ENCODE results near the gene VNN1.
"Not testable (repeated sequence)": the region's sequence is repeated elsewhere in the genome, so short reads cannot be mapped to it uniquely, and the experiment has no call there.

The VNN1 gene

DNA sequence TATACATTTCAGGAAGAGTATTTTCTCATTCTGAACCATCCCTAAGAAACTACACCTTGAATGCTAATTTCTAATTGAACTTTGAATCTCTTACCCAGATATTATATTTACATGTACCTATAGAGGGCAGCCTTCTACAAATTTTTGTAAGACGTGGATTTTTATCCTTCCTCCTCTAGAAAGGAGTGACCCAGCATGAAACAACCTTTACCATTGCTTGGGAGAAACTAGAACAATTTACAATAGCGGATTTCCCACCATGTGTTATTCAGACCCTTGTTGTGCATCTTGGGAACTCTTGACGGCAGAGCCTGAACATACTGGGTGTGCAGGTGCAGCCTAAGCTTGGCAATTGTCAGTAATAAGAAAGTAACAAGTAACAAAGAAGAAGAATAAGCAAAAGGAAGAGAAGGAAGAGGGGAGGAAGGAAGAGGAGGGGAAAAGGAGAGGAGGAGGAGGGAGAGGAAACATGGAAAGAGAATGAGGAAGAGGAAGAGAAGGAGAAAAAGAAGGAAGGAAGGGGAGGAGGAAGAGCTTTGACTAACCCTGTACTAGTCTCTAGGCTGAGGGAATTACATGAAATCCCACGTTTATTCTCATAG, 44.1 kb downstream of the VNN1 start:
- DNase-seq = peak; percentile 10

DNA sequence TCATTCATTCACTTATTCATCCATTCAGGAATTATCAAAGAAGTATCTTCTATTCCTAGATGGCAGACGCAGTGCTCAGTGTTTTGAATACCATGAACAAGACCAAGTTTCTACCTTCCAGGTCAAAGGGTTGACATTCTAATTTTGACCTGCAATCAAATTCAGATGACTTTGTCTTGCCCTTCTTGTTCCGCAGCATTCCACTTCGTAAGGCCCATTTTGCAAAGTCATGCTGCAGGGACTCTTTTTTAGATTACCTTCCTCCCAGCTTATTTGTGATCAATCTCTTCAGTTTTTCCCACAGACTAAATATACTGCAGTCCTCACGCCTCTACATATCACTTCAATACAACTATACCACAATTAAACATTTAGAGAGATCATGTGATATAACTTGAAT, 47.7 kb downstream of the VNN1 start:
- no peak for DNase-seq

DNA sequence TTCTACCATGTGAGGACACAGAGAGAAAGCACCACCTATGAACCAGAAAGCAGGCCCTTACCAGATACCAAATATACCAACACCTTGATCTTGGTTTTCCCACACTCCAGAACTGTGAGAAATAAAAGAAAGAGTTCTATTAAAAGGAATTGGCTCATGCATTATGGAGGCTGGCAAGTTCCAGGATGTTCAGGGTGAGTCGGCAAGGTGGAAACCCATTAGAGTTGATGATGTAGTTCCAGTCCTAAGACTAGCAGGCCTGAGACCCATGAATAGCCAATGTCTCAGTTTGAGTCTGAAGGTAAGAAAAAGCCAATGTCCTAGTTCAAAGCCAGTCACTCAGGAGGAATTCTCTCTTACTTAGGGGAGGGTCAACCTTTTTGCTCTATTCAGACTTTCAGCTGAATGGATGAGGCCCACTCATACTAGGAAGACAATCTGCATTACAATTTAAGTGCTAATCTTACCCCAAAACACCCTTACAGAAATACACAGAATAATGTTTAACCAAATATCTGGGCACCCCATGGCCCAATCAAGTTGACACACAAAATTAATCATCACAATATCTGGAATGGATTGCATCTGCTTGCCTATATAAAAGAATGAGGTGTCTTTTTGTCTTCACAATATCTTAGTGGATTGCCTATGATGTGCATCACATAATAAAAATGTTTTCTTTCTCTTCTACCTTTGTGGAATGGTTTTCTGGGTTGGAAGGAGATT, 49.4 kb downstream of the VNN1 start:
- no peak for DNase-seq

DNA sequence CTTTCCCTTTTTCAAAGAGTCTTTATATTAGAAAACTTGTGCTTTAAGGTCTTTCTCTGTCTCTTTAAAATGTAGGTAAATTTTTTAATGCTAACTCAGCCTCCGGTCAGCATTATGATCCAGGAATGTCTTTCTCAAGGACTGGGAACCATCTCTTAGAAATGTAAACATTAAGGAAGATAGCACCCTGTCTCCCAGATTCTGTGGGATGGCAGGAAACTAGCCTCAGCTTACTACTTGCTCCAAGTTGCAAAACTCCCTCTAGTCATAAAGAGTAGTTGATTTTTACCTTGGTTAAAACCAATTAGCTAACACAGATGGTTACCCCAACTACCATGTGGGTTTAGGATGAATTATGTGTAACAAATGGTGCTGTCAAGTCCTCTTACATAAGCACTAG, 50.2 kb downstream of the VNN1 start:
- no peak for DNase-seq

DNA sequence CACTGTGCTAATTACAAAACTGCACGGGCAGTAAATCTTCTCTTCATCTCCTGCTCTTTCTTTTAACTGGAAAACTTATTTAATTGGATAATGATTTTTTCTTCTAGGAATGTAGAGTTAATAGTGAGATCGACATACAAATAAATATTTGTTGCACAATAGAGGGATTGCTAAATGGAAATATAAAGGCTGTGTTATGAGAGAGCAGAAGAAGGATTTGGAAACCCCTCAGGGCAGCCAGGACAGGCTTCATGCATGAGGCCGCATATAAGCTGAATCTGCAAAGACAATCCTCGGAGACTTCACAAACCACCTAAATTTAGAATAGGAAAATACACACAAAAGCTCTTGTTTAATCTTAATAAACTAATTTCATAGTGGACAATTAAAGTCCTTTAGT, 51.9 kb downstream of the VNN1 start:
- DNase-seq = no peak

DNA sequence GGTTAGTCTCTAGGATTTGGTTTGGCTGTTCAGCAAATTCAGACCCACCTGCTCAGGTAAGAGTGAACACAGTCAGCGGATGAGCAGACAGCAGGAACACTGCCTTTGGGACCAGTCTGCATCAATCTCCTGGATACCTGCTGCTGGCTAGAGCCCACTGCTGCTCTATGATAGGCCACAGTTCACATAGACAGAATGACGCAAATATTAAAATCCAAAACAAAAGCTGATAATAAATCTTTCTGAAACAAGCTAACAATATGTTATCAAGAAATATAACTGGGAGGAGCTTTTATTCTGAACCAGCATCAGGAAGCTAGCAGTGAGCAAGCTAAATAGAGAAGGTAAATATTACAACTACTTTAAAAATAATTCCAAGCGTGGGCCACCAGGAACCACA, 54.8 kb downstream of the VNN1 start, which contains the start of gene TAAR1:
Gene TAAR1, minus strand, starts transcription at position 101 of the 400 bp plus-strand sequence. CDS start 13,179 bp downstream, outside the sequence.
- DNase-seq = no peak

DNA sequence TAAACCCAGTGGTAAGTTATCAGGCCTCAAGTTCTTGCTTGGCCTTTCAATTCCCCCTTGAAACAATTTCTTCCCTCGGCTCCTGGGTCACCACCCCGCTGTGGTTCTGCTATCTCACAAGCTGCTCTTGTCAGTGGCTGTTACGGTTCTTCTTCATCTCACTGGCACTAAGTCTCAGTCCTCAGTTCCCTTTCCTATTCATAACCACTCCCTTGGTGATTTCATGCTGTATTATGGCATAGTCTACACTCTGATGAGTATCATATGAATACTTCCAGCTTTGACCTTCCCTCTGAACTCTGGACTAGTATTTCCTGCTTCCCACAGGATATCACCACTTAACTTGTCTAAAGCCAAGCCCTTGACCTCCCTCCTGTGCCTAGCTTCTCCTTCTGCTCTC, 62.8 kb downstream of the VNN1 start:
- DNase-seq = no peak

DNA sequence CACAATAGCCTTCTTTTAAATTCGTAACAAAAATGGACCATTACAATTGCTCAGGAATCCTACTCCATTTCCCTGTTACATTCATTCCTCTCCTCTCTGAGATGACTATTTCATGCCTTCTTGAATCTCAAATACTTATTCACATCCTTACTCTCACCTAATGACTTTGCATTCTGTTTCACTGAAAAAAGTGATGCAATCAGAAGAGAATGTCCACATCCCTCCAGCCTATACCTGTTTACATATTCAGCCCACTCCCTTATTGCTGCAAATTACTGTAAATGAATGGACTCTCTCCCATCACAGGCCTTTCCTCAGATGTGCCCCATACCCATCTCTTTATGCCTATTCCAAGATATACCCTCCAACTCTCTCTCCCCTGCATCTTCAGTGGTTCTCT, 63.4 kb downstream of the VNN1 start:
- DNase-seq = no peak

DNA sequence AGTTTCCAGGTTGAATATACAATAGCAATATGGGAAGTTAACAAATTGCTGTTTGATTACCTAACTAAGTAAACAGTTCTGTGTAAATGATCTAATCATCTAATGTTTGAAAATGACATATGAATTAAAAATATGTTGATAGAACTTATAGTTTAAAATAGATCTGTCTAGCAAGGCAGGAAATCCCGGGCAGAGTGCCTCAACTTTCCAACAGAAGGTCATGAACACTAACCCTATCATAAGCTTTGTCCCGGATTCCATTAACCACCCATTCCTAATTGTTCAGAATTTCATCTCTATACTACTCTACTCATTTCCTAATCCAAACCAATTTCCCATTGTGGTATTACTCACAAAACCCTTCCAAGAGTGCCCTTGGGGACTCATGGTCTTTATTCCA, 65.0 kb downstream of the VNN1 start:
- DNase-seq = no peak

DNA sequence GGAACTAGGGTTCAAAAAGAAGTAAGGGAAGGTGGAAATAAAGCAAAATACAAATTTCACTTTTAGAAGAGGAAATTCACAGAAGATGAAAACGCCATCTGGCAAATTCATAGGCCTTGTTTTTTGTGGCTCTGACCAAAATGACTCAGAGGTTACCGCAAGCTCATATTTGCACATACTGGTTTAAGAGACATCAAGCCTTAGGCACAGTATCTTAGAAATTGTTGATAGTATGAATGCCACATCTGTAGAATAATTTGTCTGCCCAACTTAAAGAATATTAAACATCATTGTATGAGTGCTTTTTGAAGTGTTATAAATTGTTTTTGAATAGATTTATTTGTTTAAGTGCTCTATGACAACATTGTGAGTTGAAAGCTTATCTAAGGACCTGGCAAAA, 65.5 kb downstream of the VNN1 start:
- DNase-seq = peak; percentile 9

DNA sequence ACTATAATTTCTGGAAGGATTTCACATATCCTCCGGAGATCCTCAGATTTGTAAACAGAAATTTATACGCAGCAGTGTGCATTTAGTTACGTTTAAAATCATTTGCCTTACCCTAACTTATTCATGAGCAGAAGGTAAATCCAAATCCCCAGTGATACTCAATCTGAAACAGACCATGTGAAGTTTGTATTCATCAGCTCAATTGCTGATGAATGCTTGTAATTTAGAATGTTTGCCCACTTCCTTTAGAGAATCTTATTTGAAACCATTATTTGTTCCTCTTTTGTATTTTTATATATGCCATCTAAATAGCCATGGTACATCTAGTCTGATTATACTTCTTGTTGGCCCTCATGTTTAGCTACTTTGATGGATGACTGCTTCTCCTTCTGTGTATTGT, 70.3 kb downstream of the VNN1 start:
- DNase-seq = no peak

DNA sequence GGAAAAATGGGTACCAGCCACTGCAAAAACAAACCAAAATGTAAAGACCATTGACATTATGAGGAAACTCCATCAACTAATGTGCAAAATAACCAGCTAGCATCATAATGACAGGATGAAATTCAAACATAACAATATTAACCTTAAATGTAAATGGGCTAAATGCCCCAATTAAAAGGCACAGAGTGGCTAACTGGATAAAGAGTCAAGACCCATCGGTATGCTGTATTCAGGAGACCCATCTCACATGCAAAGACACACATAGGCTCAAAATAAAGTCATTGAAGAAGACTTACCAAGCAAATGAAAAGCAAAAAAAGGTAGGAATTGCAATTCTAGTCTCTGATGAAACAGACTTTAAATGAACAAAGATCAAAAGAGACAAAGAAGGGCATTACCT, 76.7 kb downstream of the VNN1 start:
- DNase-seq = not testable (repeated sequence)

DNA sequence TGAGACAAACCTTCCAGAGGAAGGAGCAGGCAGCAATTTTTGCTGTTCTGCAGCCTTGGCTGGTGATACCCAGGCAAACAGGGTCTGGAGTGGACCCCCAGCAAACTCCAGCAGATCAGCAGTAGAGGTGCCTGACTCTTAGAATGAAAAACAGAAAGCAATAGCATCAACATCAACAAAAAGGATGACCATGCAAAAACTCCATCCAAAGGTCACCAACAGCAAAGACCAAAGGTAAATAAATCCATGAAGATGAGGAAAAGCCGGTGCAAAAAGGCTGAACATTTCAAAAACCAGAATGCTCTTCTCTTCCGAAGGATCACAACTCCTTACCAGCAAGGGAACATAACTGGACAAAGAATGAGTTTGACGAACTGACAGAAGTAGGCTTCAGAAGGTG, 77.9 kb downstream of the VNN1 start:
- DNase-seq = not testable (repeated sequence)

DNA sequence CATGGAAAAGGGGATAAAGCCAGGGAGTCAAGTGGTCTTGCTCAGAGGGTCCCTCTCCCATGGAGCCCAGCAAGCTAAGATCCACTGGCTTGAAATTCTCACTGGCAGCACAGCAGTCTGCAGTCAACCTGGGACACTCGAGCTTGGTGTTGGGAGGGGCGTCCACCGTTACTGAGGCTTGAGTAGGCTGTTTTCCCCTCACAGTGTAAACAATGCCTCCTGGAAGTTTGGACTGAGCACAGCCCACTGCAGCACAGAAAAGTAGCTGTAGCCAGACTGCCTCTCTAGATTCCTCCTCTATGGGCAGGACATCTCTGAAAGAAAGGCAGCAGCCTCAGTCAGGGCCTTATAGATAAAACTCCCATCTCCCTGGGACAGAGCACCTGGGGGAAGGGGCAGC, 78.6 kb downstream of the VNN1 start:
- not testable (repeated sequence) for DNase-seq

DNA sequence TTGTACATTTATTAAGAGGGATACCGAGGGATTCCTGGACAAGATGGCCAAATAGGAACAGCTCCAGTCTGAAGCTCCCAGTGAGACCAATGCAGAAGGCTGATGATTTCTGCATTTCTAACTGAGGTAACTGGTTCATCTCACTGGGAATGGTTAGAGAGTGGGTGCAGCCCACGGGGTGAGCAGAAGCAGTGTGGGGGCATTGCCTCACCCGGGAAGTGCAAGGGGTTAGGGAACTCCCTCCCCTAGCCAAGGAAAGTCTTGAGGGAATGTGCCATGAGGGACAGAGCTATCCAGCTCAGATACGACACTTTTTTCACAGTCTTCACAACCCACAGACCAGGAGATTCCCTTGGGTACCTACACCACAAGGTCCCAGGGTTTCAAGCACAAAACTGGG, 79.1 kb downstream of the VNN1 start:
- DNase-seq = no peak

DNA sequence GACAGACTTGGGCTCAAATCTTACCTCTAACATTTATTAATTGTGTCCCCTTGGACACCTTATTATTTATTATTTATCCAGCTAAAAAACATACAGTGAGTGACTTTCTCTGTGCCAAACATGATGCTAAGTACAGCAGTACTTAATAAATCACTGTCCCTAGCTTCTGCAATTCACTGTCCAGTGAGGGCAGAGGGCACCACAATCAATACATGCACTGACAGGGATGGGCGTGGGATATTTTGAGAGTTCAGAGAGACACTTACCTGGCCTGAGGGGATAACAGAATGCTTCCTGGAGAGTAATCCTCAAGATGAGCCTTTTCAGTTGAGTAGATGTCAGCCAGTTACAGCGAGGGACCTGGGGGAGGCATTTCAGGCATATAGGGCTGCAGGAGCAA, 80.5 kb downstream of the VNN1 start:
- DNase-seq = no peak

Data from fibroblast of skin of abdomen (primary cell).